Activated naive CD4-positive, alpha-beta T cell treated with Interleukin-2 at 50 U/mL for 16 hours (primary cell): ENCODE data around the gene KSR2.

Experiments
- DNase-seq: peaks from one replicate; pipeline ENCODE4 v3.0.0-alpha.2; 2020

KSR2 gene

DNA sequence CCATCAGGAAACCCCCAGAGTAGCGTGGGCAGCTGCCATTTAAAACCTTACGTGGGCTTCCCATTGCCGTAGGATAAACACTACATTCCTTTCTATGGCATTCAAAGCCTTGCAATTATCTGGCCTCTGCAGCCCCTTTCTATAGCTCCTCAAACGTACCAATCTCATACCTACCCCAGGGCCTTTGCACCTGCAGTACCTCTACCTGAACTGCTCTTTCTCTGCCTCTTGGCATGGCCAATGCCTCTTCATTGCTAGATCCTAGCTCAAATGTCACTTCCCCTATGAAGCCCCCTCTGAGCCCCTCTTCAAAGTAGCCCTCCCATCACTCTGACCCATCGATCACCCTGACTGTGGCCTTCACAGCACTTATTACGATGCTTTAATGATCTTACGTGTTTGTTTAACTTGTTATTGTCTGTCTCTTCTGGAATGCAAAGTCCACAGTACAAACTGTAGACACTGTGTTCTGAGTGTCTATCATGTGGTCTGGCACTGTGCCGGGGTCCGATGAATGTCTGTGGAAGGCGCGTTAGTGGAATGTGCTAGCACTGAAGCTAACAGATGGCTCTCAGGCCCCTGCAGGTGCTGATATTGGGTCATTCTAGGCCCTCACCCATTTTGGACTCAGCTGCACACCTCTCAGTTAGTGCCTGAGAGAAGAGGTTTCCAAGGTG lies 450.1 kb downstream of the KSR2 start:
- no peak for DNase-seq

DNA sequence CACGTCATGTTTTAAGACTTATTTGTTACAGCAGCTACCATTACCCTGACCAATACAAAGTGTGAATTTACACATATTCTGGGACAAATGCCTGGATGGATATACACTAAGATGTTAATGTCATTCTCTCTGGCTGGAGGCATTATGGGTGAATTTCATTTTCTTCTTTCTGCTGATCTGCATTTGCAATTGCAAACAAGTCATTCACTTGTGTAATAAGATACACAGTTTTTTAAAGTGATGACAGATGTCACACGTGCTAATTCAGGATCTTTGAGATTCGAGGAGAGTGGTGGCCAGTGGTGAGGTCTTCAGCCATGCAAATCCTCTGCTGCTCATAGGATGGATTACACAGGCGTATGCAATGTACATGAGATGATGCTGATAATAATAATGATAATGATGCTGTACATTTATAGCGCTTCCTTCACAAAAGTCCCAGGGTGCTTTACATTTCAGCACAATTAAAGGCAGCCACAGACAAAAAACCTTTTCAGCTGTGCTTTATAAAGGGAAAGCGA lies 451.5 kb downstream of the KSR2 start:
- DNase-seq, result no peak

DNA sequence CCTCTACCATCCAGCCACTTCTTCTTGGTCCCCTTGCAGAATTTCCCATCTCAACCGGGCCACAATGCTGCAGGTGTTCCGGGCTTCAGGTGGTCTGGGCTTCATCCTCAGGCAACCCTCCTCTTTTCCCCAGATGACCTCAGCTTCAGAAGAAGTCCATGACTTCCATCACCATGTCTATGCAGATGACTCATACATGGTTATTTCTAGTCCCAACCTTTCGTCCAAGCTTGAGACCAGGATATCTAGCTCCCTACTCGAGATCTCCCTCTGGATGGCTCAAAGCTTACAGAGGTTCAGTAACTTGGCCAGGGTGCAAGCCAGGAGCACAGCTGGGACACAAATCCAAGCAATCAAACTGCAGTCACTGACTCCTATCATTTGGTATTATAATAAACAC lies 452.8 kb downstream of the KSR2 start:
- no peak for DNase-seq

DNA sequence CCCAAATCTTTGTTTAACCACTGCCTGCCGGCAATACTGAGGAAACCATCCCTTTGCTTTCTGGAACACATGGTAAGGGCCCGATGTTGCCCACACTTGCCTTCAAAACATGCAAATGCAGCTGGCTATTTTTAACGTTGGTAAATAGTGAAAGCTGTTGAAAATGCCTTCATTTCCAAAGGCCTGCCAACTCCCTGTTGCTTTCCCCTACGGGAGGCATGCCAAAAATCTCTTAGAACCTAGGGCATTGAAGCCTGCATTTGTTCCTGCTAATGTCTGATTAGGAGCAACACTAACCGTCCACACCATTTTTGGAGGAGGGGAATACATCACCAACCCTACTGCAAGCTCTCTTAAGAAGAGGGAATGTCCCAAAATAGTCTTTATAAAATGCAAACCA lies 454.8 kb downstream of the KSR2 start:
- DNase-seq, result no peak

DNA sequence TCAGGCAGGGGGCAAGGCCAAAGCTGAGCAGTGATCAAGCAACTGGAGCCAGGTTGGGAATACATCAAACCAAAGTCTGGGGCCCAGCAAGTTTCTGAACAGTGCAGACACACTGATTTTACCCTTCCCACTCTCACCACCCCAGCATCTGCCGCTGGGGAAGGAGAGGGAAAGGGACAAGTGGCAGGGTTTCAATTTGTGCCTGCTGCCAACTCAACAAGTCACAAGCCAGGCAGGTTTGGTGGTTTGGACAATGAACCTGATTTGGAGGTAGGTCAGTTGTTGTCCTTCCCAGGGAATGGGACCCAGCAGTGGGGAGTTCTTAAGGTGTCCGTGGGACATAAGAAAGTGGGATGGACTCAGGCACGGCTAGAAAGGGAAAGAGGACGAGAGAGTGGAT lies 455.4 kb downstream of the KSR2 start:
- DNase-seq, result no peak

DNA sequence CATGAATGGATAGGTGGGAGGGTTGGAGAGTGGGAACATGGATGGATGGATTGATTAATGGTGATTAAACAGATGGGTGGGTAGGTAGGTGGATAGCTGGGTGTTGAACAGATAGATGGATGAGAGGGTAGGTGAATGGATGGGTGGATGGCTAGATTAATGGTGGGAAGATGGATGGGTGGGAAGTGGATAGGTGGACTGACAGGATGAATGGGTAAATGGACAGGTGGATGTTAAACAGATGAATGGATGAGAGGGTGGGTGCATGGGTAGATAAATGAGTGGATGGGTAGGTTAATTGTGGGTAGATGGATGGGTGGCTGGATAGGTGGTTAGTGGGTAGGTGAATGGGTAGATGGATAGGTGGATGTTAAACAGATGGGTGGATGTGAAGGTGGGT lies 460.3 kb downstream of the KSR2 start:
- no peak for DNase-seq

DNA sequence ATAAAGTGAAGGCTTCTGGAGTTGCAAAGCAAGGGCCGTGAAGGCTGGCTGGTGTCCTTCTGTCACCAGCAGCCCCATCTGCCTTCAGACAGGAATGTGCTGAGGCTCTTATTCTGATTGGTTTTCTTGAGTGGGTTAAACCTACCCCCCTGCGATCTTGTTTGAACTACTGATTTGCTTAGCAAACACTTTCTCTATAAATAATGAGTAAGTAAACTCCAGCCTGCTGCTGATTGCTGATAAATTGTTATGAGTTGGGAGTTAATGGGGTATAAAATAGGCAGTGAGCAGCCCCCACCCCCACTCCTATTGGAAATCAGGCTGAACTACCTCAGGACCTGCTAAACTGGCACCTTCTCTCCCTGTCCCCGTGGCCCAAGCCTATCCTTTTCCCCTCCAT lies 461.2 kb downstream of the KSR2 start:
- no peak for DNase-seq

DNA sequence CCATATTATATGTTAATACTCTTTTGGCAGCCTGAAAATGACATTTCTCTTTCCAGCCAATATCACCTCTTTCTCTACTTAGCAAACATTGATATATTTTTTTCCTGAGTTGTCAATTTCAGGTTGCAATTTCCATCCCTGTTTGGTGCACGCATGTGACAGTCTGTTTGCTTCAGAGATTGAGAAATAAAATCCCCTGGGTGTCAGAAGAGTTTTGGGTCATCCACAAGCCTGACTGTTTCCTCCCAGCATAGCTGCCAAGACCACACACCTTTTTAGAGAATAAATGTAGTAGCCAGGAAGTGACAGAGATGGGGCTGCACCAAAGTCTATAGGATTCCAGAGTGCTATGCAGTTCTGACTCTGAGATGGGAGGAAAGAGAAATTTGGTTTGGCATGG lies 462.5 kb downstream of the KSR2 start:
- DNase-seq, result no peak

DNA sequence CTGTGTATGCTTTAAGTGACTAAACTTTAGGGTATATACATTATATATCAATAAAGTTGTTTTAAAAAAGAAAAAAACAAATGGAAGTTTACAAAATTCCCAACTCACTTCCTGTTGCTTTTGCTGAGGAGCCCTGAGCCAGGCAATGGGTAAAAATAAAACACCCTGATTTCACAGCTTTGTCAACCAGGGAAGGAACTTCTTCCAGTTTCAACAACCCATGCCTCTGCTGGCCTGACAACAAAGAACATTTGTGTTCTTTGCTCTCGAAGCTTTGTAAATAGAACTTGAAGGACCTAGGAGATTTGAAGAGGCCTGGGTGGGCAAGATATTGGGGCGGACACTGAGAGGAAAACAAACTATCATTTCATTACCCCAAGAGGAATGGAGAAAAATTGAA lies 466.2 kb downstream of the KSR2 start:
- no peak for DNase-seq

DNA sequence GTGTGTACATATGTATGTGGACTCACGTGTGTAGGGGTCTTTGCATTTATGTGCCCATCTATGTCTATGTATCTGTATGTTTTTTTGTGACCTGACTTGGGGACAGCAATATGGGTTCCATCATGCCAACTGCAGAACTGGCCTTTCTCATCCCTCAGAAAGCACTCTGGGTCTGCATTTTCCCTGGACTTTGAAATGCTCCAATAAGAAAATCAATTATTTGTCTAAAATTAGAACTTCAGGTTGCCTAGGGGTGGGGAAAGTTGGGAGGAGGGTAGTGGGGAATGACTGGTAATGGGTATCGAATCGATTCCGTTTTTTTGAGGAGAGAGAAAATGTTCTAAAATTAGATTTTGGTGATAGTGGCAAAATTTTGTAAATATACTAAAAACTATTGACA lies 466.6 kb downstream of the KSR2 start:
- no peak for DNase-seq

DNA sequence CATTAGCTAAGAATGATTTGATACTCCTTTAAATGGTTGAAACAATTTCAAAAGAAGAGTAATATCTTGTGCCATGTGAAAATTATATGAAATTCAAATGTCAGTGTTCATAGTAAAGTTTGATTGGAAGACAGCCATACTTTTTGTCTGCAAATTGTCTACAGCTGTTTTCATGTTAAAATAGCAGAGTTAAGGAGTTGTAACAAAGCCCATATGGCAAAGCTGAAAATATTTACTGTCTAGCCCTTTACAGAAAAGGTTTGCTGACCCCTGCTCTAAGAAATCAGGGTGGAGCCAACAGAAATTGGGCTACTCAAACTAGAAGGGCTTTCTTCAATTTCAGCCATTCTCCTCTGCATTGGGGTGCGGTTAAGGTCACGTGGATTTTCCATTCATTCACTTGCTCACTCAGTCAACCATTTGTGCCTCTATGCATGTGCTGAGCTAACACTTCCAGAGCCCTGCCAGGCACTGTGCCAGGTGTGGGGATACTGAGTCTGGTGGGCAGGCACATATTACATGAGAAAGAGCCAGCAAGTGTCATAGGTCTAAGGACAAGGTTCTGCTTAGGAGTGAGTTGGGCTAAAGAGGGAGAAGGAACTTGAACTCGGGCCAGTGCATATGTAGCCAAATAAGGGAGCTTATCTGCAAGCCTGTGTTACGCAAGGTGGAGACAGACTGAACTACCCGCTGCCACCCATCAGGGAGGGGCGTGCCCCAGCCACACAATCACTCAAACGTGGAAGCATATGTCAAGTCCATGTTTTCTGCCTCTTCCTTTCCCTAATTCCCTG lies 467.5 kb downstream of the KSR2 start:
- no peak for DNase-seq

DNA sequence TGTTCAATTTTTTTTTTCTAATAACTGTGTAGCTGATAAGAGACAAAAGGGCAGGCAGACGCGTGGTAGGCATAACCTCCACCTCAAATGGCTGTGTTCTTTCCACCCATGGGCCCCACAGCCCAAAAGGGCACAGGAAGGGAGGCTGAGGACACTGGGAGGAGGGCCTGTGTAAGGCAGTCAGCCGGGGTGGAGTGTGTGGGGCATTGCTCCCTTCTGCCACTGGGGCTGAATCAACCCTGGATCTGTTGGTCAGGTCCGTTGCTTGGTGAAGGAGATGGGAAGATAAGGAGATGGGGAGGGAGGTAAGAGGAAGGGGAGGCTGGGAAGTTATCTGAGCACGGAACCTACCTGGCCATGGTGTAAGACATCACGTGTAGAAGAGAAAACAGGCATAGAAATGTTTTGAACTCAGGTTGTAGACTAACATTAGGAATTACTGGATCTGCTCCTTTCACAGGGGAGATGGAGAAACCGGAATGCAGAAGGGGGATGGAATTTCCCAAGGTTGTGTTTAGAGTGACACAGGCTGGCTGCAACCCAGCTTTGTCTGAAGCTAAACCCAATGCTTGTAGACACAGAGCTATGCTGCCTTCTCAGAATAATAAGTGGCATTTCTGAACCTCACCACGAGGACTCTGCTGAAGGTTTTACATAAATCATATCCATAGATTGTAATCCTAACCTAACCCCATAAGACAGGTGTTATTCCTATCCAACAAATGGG lies 468.9 kb downstream of the KSR2 start:
- DNase-seq, result no peak

DNA sequence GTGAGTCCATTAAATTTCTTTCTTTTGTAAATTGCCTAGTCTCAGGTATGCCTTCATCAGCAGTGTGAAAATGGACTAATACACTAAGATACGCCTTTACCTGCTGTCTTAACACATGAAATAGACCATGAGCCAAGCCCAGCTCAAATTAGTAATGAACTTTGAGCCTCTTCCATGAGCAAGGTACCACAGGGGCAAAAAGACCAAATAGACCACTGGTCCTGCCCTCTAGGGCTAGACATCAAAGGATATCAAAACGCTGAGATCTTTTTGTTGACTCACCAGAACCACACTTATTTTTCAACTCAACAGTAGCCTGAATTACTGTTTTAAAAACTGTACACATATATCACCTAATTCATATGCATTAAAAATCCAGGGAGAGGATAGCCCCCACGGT lies 469.9 kb downstream of the KSR2 start:
- DNase-seq, result no peak

DNA sequence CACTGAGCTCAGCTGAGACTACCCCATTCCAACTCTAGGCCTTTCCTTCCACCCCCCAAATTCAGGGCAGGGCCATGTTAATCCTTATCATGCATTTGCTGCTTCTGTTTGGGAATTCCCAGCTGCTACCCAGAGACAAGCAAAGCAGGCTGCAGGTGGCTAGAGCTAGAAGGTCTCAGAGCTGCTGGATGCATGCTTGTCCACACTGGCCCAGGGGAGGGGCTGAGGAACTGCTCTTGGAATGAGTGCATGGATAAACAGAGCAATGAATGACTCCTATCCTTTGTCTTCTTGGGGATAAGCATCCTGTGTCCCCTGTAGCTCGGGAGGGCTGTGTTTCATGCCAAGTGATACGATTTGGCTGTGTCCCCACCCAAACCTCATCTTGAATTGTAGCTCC lies 470.5 kb downstream of the KSR2 start:
- no peak for DNase-seq

DNA sequence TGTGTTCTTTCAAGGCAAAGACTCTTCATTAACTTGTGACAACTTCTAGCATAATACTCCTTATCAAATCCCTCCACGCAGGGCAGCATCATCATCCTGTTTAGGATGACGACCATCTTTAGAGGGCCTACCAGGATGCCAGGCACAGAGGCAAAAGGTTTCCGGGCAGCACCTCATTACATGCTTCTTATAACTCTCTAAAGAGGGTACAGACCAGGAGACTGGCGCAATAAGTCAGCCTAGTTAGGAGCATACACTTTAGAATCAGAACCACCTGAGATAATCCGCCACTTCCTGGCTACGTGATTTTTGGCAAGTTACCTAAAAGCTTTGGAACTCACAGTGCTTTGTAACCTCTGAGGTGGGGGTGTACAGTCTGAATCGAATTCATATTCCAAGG lies 471.4 kb downstream of the KSR2 start:
- DNase-seq, result no peak

DNA sequence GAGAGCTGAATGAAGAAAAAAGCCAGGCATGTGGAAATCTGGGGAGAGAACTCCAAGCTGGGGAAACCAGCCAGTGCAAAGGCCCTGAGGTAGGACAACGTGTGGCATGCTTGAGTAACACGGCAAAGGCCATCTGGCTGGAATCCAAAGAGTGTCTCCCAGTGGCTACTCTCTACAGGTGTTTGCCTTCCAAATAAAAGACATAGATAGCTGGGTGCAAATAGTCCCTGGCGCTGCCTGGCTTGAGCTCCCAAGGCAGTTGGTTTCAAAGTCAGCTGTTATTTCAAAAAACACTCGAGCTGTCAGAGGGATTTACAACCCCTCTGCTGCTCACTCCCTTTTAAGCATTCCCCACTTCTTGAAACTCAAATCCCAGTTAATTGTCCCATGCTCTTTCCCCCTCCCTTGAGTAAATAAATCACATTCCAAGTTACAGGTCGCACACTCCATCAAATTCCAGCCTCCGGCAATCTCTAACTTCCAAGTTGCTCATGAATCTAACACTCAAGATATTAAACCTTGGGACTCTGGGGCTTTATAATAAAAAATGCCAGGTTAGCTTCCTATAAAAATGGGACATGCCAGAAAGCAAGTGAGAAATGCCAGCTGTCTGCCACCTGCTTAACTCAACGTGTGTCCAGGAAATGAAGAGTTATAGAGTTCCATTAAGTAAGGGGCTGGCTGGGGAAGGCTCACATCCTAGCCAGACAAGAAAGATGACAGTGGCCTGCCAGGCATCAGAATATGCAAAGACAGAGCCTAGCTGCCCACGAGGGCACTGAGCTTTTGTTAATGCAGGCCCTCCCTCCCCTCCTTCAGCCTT lies 473.7 kb downstream of the KSR2 start:
- DNase-seq, result no peak

DNA sequence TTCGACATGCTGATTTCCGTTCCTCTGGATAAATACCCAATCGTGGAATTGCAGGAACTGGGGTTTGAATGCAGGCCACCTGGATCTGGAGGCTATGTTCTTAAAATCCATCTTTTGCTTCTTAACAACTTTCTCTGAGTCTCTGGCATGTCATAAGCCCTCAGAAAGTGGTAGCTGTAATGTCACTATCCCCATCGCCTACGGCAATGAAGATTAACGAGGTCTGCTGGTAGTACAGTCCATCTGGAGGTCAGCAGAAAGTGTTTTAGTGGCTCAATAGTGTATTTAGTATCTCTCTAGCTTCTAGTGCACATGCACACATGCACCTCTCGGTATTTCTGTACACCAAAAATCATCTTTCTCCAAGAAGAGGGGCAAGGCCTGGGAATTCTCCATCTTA lies 477.1 kb downstream of the KSR2 start:
- DNase-seq, result no peak

DNA sequence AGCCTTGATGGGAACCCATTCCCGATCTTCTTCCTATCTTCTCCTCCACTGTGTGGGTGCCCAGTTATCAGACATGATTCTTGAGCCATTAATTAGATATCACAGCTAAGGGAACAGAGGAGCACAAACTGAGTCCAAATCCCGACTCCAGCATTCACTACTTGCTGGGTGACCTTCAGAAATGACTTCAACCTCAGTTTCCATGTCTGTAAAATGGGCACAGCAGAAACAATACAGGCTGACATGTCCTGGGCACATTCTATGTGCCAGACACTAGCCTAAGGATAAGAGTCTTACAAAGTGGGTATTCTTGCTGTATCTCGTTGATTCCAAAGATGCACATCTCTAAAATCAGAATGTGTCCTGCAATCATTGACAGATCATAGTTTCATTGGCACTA lies 478.7 kb downstream of the KSR2 start:
- no peak for DNase-seq

DNA sequence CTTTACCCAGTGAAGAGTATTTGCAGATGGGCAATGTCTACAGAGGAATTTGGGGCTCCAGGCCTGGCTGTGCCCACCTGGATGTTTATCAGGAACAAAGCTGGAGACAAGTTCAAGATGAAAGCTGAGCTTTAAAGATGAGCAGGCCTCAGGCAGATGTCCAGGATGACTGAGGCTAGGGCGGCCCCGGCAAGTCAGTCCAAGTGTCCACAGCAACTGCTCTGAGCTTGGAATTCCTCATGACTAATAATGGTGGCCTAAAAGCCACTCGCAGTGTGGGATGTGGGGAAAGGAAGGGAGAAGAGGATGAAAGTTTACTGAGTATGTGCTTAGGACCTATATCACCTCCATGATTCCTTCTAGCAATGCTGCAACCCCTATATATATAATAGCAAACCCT lies 479.1 kb downstream of the KSR2 start:
- DNase-seq, result no peak

DNA sequence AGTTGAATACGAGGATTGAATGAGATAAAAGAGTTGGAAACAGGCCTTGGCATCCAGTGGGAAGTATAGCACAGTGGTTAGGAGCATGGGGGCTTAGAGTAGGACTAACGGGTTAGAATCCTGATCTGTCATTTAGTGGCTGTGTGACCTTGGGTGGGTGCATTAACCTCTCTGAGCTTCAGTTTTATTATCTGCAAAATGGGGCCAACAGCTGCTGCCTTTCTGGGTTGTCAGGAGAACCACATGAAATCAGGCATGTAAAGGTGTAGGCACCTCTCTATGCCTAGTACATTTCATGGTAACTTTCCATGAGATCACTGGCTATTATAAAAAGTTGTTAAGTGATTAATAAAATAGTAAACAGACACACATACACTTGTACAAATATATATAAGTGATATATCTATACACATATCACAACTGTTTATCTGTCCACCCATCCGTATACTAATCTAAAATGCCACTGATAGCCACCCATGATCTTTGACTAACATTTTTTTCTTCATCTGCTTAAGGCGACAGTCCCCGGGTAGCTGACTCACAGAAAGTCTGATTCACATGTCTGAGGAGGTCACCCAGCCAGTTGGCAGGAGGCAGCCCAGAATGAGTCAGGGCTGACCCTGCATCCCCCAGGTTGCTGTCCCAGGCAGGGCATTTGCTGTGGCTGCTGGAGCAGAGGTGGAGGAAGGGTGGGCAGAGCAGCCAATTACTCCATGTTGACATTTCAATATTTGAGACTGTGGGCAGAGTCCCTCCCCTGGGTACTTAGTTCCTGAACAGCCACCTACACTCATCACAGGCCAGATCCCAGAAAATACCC lies 481.7 kb downstream of the KSR2 start:
- no peak for DNase-seq

DNA sequence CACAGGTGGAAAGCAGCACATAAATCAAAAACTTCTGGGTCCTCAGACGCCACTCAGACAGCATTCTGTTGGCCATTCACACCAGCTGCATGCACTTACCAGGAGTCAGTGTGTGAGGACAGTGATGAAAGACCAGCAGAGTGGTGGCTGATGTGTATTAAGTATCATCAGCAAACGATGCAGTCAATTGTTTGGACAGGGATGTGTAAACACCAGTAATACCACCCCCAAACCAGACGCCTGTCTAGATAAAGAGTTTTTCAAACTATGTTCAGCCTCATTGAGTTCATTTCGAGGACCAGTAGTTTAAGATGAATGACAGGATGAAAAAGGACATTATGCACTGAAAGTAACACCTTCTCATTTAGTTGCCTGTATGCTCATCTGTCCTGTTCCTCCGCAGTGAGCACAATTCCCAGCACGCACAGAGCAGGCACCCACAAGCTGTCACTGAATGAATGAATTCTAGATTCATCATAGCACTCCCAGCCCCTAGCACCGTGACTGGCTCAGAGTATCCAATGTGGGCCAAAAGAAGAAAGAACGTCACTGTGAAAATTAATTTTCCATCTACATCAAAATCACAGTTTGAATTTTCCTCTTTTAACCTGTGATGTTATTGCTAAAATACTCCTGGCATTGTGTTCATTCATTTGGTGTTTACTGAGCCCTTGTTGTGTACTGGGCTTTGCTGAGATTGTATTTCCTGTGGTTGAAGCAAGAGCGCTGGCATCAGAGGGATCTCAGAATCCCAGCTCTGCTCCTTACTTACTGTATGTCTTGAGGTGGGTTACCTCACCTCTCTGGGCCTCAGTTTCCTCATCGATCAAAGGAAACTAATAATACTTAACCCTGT lies 482.6 kb downstream of the KSR2 start:
- DNase-seq, result no peak
